Epithelial cell of prostate (primary cell): ENCODE data around the gene HOXA4.

Experiments
- DNase-seq: peaks from one replicate; pipeline ENCODE4 v3.0.0-alpha.2; 2011; ENCODE audit warnings: low read depth, low spot score
- H3K27ac ChIP-seq: fragments of 450-650 bp; 2 replicates; pipeline ENCODE4 v1.5.1; 2017; ENCODE audit warnings: mild to moderate bottlenecking

Gene HOXA4

GRCh38 chr7:27138985-27139333, 8.4 kb upstream of the HOXA4 start:
- no peak for DNase-seq
- peak overlapping the region; percentile 59 for H3K27ac ChIP-seq

GRCh38 chr7:27138472-27138871, 7.9 kb upstream of the HOXA4 start:
- DNase-seq, result no peak
- H3K27ac ChIP-seq, result peak overlapping the region; percentile 59

- H3K27ac ChIP-seq, result peak overlapping the region; percentile 59
- DNase-seq, result no peak
Measured at GRCh38 chr7:27137640-27138315, 7.2 kb upstream of the HOXA4 start.

- peak overlapping the region; percentile 33 for H3K27ac ChIP-seq
- no peak for DNase-seq
Measured at GRCh38 chr7:27134392-27134791, 3.8 kb upstream of the HOXA4 start.

- no peak for DNase-seq
- peak overlapping the region; percentile 33 for H3K27ac ChIP-seq
Measured at GRCh38 chr7:27133409-27134231, 3.1 kb upstream of the HOXA4 start.

GRCh38 chr7:27132978-27133377, 2.4 kb upstream of the HOXA4 start:
- H3K27ac ChIP-seq, result no peak overlapping the region
- no peak for DNase-seq

GRCh38 chr7:27132214-27132613, 1.7 kb upstream of the HOXA4 start:
- H3K27ac ChIP-seq, result no peak overlapping the region
- no peak for DNase-seq

GRCh38 chr7:27131390-27131819, 848 bp upstream of the HOXA4 start:
- DNase-seq, result no peak
- no peak overlapping the region for H3K27ac ChIP-seq

GRCh38 chr7:27129729-27130539, 623 bp downstream of the HOXA4 start:
- DNase-seq, result no peak
- no peak overlapping the region for H3K27ac ChIP-seq

GRCh38 chr7:27128776-27129728, 1.5 kb downstream of the HOXA4 start:
- DNase-seq, result no peak
- H3K27ac ChIP-seq, result no peak overlapping the region

GRCh38 chr7:27128034-27128433, 2.5 kb downstream of the HOXA4 start:
- no peak for DNase-seq
- H3K27ac ChIP-seq, result no peak overlapping the region

GRCh38 chr7:27126596-27127327, 3.8 kb downstream of the HOXA4 start:
- DNase-seq, result no peak
- no peak overlapping the region for H3K27ac ChIP-seq

GRCh38 chr7:27125986-27126394, 4.6 kb downstream of the HOXA4 start:
- DNase-seq, result no peak
- no peak overlapping the region for H3K27ac ChIP-seq

- H3K27ac ChIP-seq, result no peak overlapping the region
- DNase-seq, result no peak
Measured at GRCh38 chr7:27124902-27125689, 5.5 kb downstream of the HOXA4 start.

- H3K27ac ChIP-seq, result no peak overlapping the region
- DNase-seq, result no peak
Measured at GRCh38 chr7:27124096-27124901, 6.3 kb downstream of the HOXA4 start.

GRCh38 chr7:27123477-27124053, 7.0 kb downstream of the HOXA4 start:
- DNase-seq, result no peak
- no peak overlapping the region for H3K27ac ChIP-seq

GRCh38 chr7:27123007-27123476, 7.5 kb downstream of the HOXA4 start:
- no peak overlapping the region for H3K27ac ChIP-seq

More at GRCh38 chr7:27123007-27123476, 7.5 kb downstream of the HOXA4 start:
- DNase-seq, result no peak
